Measurements from ENCODE around the gene LRRC49.

LRRC49 gene

DNA sequence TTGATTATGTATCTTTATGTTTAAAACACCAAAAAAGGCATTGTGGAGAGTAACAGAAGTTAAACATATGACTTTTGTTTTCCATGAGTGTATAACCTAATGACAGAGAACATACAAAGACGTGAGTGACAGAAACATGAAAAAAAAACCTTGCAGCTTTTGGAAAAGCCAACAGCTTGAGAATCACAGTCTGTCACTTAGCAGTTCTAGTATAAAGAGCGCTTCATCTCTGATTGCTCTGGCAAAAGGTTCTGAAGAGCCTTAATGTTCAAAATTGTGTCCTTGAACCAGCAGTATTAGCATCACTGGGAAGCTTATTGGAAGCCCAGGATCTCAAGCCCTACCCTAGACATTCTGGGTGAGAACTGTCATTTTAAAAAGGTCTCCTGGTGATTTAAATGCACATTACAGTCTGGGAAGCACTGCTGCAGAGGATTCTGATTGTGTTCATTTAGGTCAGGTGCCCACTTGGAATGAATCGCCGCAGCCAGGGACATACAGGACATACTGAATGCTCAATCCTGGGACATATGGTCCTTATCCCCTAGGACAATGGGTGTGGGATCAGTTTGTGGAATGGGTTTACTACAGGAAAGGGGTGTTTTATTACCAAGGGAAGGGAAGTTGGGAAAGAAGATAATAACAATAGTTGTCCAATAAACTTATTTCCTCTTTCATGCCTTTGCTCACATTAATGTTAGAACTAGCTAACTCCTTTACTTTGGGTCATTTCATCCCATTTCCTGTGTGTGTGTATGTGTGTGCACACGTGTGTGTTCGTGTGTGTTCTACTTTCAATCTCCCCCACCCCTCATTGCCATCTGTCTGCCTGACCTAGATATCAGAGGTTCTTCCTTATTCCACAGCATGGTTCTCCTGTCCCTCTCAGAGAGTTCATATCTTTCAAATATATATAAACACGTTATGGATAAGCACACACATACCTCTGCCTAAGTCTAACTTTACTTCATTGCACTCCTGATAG, 55.0 kb downstream of the LRRC49 start:
- Histone ChIP-seq H3K9me3 (no peaks in the 10 kb centered on the region), H3K36me3 (no peaks in the 10 kb centered on the region), H3K27me3 (no peaks in the 10 kb centered on the region), H3K4me3 (ENCODE audit: low read depth, low read length) (no peak overlapping the region), H3K4me1 (no peaks in the 10 kb centered on the region)
- no peak for TF ChIP-seq CTCF (IDR thresholded peaks at IDR 0.05; ENCODE audit: low read depth, low read length)
- DNase-seq, result no peak

DNA sequence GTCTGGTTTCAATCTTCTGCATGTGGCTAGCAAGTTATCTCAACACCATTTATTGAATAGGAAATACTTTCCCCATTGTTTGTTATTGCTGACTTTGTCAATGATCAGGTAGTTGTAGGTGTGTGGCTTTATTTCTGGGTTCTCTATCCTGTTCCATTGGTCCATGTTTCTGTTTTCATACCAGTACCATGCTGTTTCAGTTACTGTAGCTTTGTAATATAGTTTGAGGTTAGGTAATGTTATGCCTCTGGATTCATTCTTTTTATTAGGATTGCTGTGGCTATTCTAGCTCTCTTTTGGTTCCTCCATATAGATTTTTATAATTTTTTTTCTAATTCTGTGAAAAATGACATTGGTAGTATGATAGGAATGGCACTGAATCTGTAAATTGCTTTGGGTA, 58.3 kb downstream of the LRRC49 start:
- no peak for DNase-seq

DNA sequence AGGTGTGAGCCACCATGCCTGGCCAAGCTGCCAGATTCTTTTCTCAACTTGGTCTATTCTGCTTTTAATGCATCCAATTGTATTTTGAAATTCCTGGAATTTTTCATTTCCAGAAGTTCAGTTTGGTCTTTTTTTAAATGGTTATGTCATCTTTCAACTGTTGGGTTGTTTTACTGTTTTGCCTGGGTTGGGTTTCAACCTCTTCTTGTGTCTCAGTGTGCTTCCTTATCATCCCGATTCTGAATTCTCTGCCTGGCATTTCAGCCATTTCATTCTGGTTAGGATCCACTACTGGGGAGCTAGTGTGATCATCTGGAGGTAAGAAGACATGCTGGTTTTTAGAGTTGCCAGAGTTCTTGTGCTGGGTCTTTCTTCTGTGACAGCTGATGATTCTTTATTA, 61.5 kb downstream of the LRRC49 start:
- Histone ChIP-seq H3K4me1 (no peaks in the 10 kb centered on the region), H3K27me3 (no peaks in the 10 kb centered on the region), H3K9me3 (no peaks in the 10 kb centered on the region), H3K36me3 (no peaks in the 10 kb centered on the region), H3K4me3 (ENCODE audit: low read depth, low read length) (no peak overlapping the region)
- no peak for TF ChIP-seq CTCF (IDR thresholded peaks at IDR 0.05; ENCODE audit: low read depth, low read length)
- no peak for DNase-seq

More for the DNA sequence above, 58.3 kb downstream of the LRRC49 start:
- no peak overlapping the region for H3K4me3 ChIP-seq (ENCODE audit: low read depth, low read length)
- no peaks in the 10 kb centered on the region for H3K9me3 ChIP-seq
- no peak for TF ChIP-seq CTCF (IDR thresholded peaks at IDR 0.05; ENCODE audit: low read depth, low read length)
- no peaks in the 10 kb centered on the region for H3K27me3 ChIP-seq
- no peaks in the 10 kb centered on the region for H3K36me3 ChIP-seq
- H3K4me1 ChIP-seq, result no peaks in the 10 kb centered on the region

- no peak for DNase-seq
- no peak for TF ChIP-seq CTCF (IDR thresholded peaks at IDR 0.05; ENCODE audit: low read depth, low read length)
Observed at GRCh38 chr15:70954733-70955132, 62.1 kb downstream of the LRRC49 start.

DNA sequence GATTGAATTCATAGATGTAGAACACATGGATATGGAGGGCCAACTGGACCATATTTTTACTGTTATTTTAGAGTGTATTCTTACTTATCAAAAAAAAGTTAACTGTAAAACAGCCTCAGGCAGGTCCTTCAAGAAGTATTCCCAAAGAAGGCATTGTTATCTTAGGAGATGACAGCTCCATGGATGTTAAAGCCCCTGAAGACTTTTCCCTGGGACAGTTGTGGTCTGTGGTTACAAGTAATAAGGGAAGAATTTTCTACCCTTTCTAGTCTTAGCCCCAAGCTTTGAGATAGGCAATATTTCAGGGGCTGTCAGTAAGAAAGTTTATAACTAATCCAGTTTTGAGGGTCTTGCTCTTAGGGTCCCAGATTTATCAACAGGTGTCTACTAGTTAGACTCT, 62.5 kb downstream of the LRRC49 start:
- Histone ChIP-seq H3K36me3 (no peaks in the 10 kb centered on the region), H3K9me3 (no peaks in the 10 kb centered on the region), H3K4me3 (ENCODE audit: low read depth, low read length) (no peak overlapping the region), H3K4me1 (no peaks in the 10 kb centered on the region), H3K27me3 (no peaks in the 10 kb centered on the region)
- DNase-seq, result no peak
- no peak for TF ChIP-seq CTCF (IDR thresholded peaks at IDR 0.05; ENCODE audit: low read depth, low read length)

More at GRCh38 chr15:70954733-70955132, 62.1 kb downstream of the LRRC49 start:
- no peaks in the 10 kb centered on the region for H3K27me3 ChIP-seq
- H3K36me3 ChIP-seq, result no peaks in the 10 kb centered on the region
- no peak overlapping the region for H3K4me3 ChIP-seq (ENCODE audit: low read depth, low read length)
- H3K9me3 ChIP-seq, result no peaks in the 10 kb centered on the region
- no peaks in the 10 kb centered on the region for H3K4me1 ChIP-seq
